IMR-90 (cell line): ENCODE results near the gene TNFRSF18. TPM values are rescaled to one million over a fixed set of nuclear protein-coding genes. Genes with fewer than 3 reads are reported as not detected.

Source experiments
- ATAC-seq: fragments of 200-7000 bp; cut with Tn5 transposase; 2 replicates; pipeline ENCODE4 v1.9.1; 2020; ENCODE audit warnings: low read depth, mild to moderate bottlenecking, moderate library complexity
- BruUV-seq: library from RNA; stranded (reverse); fragments of 400-500 nt; replicated peaks from 2 replicates; lab custom pipeline; 2021; lab: Mats Ljungman, UMichigan
- CTCF ChIA-PET: fragments of 300-600 bp; formaldehyde crosslinking; extraction: SDS; loops from one replicate; lab custom pipeline; 2021; ENCODE audit warnings: antibody characterized with exemption; lab: Yijun Ruan, JAX
- POLR2A ChIA-PET: fragments of 300-600 bp; sonication (Branson Sonifier 250); formaldehyde crosslinking; loops from one replicate; lab custom pipeline; 2022; ENCODE audit warnings: antibody characterized with exemption; ENCODE audit not compliant: unreplicated experiment; lab: Charles Lee
- DNase-seq: peaks from one replicate; pipeline ENCODE4 v3.0.0; 2013
- H2AFZ ChIP-seq: replicated peaks from 2 replicates; pipeline ENCODE3; 2013; ENCODE audit warnings: low read length, mild to moderate bottlenecking; ENCODE audit not compliant: poor library complexity
- H2AK5ac ChIP-seq: 2 replicates; pipeline ENCODE4 v1.6.1; 2013; ENCODE audit warnings: low read depth, low read length, inconsistent platforms
- H2AK9ac ChIP-seq: replicated peaks from 2 replicates; pipeline ENCODE3; 2013; ENCODE audit warnings: mild to moderate bottlenecking, low read depth, low read length, moderate library complexity; ENCODE audit not compliant: poor library complexity
- H2BK120ac ChIP-seq: 2 replicates; pipeline ENCODE4 v1.6.1; 2013; ENCODE audit warnings: low read depth, low read length, inconsistent platforms
- H2BK15ac ChIP-seq: 3 replicates; pipeline ENCODE4 v1.6.1; 2013; ENCODE audit warnings: low read depth, low read length, inconsistent platforms
- H2BK20ac ChIP-seq: 2 replicates; pipeline ENCODE4 v1.6.1; 2013; ENCODE audit warnings: low read depth, mild to moderate bottlenecking, inconsistent platforms, low read length, moderate library complexity
- H2BK5ac ChIP-seq: 2 replicates; pipeline ENCODE4 v1.6.1; 2013; ENCODE audit warnings: mild to moderate bottlenecking, low read depth, low read length, inconsistent platforms; ENCODE audit not compliant: poor library complexity, severe bottlenecking
- H3K14ac ChIP-seq: replicated peaks from 2 replicates; pipeline ENCODE4 v1.6.1; 2013; ENCODE audit warnings: low read depth, low read length, inconsistent platforms
- H3K18ac ChIP-seq: 2 replicates; pipeline ENCODE4 v1.6.1; 2013; ENCODE audit warnings: low read depth, low read length, control low read depth
- H3K23ac ChIP-seq: 2 replicates; pipeline ENCODE4 v1.6.1; 2013; ENCODE audit warnings: low read depth, low read length, inconsistent platforms
- H3K27ac ChIP-seq: 2 replicates; pipeline ENCODE4 v1.5.1; 2013; ENCODE audit warnings: mild to moderate bottlenecking, control low read depth, low read length; ENCODE audit not compliant: insufficient read depth
- H3K27me3 ChIP-seq: 2 replicates; pipeline ENCODE4 v1.6.1; 2013; ENCODE audit warnings: low read length; ENCODE audit not compliant: control insufficient read depth, insufficient read depth
- H3K36me3 ChIP-seq: 2 replicates; pipeline ENCODE4 v1.6.1; 2013; ENCODE audit warnings: low read length, mixed read lengths; ENCODE audit not compliant: control insufficient read depth, insufficient read depth
- H3K4ac ChIP-seq: 2 replicates; pipeline ENCODE4 v1.6.1; 2013; ENCODE audit warnings: low read depth, low read length, inconsistent platforms
- H3K4me1 ChIP-seq: 2 replicates; pipeline ENCODE4 v1.6.1; 2013; ENCODE audit warnings: low read length, mixed read lengths; ENCODE audit not compliant: control insufficient read depth, insufficient read depth
- H3K4me2 ChIP-seq: 2 replicates; pipeline ENCODE4 v1.6.1; 2013; ENCODE audit warnings: low read depth, mild to moderate bottlenecking, control low read depth, low read length, moderate library complexity
- H3K4me3 ChIP-seq: 2 replicates; pipeline ENCODE4 v1.5.1; 2013; ENCODE audit warnings: low read depth, mild to moderate bottlenecking, control low read depth, low read length, moderate library complexity; ENCODE audit not compliant: insufficient read depth
- H3K56ac ChIP-seq: 2 replicates; pipeline ENCODE4 v1.6.1; 2013; ENCODE audit warnings: low read length, inconsistent platforms; ENCODE audit not compliant: insufficient read depth; ENCODE audit errors: extremely low read depth
- H3K79me1 ChIP-seq, 2 experiments: 2 replicates each; pipeline ENCODE4 v1.6.1; 2013; ENCODE audit warnings: low read length in 2 of 2, inconsistent platforms in 1 of 2, low read depth in 1 of 2
- H3K9ac ChIP-seq: 2 replicates; pipeline ENCODE4 v1.6.1; 2013; ENCODE audit warnings: low read depth, low read length, control low read depth
- H3K9me1 ChIP-seq: 2 replicates; pipeline ENCODE4 v1.6.1; 2013; ENCODE audit warnings: low read length, inconsistent platforms; ENCODE audit not compliant: insufficient read depth
- H3K9me3 ChIP-seq: 2 replicates; pipeline ENCODE4 v1.6.1; 2013; ENCODE audit warnings: low read length; ENCODE audit not compliant: control insufficient read depth, insufficient read depth
- H4K20me1 ChIP-seq: 2 replicates; pipeline ENCODE4 v1.6.1; 2013; ENCODE audit warnings: low read length, inconsistent platforms; ENCODE audit not compliant: insufficient read depth
- H4K5ac ChIP-seq: 2 replicates; pipeline ENCODE4 v1.6.1; 2013; ENCODE audit warnings: mild to moderate bottlenecking, low read depth, low read length, control low read depth
- H4K8ac ChIP-seq, 2 experiments: 2 replicates each; pipeline ENCODE4 v1.6.1; 2013; ENCODE audit warnings: low read depth in 2 of 2, low read length in 2 of 2, control low read depth in 1 of 2, inconsistent platforms in 1 of 2
- H4K91ac ChIP-seq: 2 replicates; pipeline ENCODE4 v1.6.1; 2013; ENCODE audit warnings: low read depth, low read length, inconsistent platforms; ENCODE audit not compliant: insufficient read depth
- BHLHE40 ChIP-seq: fragments of 150-350 bp; IDR thresholded peaks from 2 replicates; pipeline ENCODE4 v1.6.1; 2016; ENCODE audit warnings: mild to moderate bottlenecking, low read depth, low read length
- CEBPB ChIP-seq: IDR thresholded peaks from 2 replicates; pipeline ENCODE4 v1.6.1; 2012; ENCODE audit warnings: low read depth, low read length, improper control_type of control experiment
- CHD1 ChIP-seq: IDR thresholded peaks from 2 replicates; pipeline ENCODE4 v1.6.1; 2012; ENCODE audit warnings: low read depth, low read length, improper control_type of control experiment
- CTCF ChIP-seq: conservative IDR thresholded peaks from 2 replicates; pipeline ENCODE4 v1.5.1; 2012; ENCODE audit warnings: mild to moderate bottlenecking, low read depth, low read length, improper control_type of control experiment
- ELK1 ChIP-seq: fragments of 150-350 bp; IDR thresholded peaks from 2 replicates; pipeline ENCODE4 v1.6.1; 2016; ENCODE audit warnings: low read depth, mild to moderate bottlenecking, low read length, moderate library complexity, borderline replicate concordance
- FOS ChIP-seq: fragments of 150-350 bp; IDR thresholded peaks from 2 replicates; pipeline ENCODE4 v1.6.1; 2016; ENCODE audit warnings: low read depth, low read length
- MAFK ChIP-seq: IDR thresholded peaks from 2 replicates; pipeline ENCODE4 v1.6.1; 2012; ENCODE audit warnings: low read depth, low read length, improper control_type of control experiment
- MAZ ChIP-seq: IDR thresholded peaks from 2 replicates; pipeline ENCODE4 v1.6.1; 2012; ENCODE audit warnings: low read depth, mild to moderate bottlenecking, low read length, improper control_type of control experiment, moderate library complexity, borderline replicate concordance
- MXI1 ChIP-seq: IDR thresholded peaks from 2 replicates; pipeline ENCODE4 v1.6.1; 2012; ENCODE audit warnings: low read depth, mild to moderate bottlenecking, low read length, moderate library complexity, borderline replicate concordance
- NFE2L2 ChIP-seq: fragments of 150-350 bp; IDR thresholded peaks from 2 replicates; pipeline ENCODE4 v1.6.1; 2016; ENCODE audit warnings: low read depth, mild to moderate bottlenecking, low read length
- POLR2A ChIP-seq: IDR thresholded peaks from 2 replicates; pipeline ENCODE4 v1.6.1; 2012; ENCODE audit warnings: mild to moderate bottlenecking, low read depth, low read length
- RAD21 ChIP-seq: IDR thresholded peaks from 2 replicates; pipeline ENCODE4 v1.6.1; 2012; ENCODE audit warnings: low read length, improper control_type of control experiment
- RCOR1 ChIP-seq: IDR thresholded peaks from 2 replicates; pipeline ENCODE4 v1.6.1; 2012; ENCODE audit warnings: mild to moderate bottlenecking, low read length, improper control_type of control experiment; ENCODE audit not compliant: insufficient replicate concordance
- RFX5 ChIP-seq: IDR thresholded peaks from 2 replicates; pipeline ENCODE4 v1.8.0; 2012; ENCODE audit warnings: low read depth, mild to moderate bottlenecking, low read length, moderate library complexity
- SMC3 ChIP-seq: fragments of 150-350 bp; IDR thresholded peaks from 2 replicates; pipeline ENCODE4 v1.6.1; 2016; ENCODE audit warnings: low read depth, mild to moderate bottlenecking, antibody characterized with exemption, low read length, moderate library complexity
- USF2 ChIP-seq: fragments of 150-350 bp; IDR thresholded peaks from 2 replicates; pipeline ENCODE4 v1.6.1; 2017; ENCODE audit warnings: mild to moderate bottlenecking, antibody characterized with exemption, low read length, low read depth
- WGBS, 2 experiments: methylation state at CpG; one replicate each; pipeline versions ENCODE4 v1.1.5 to v1.1.7; 2013; ENCODE audit warnings: missing lambda C conversion rate in 2 of 2; ENCODE audit not compliant: insufficient read length in 1 of 2; ENCODE audit errors: extremely low coverage in 2 of 2; 5-methylcytosine and 5-hydroxymethylcytosine counted together
- dilution Hi-C: fragments of 300-500 bp; cut with HindIII; formaldehyde crosslinking; loops from one replicate; pipeline ENCODE4 v1.14.3; 2018; ENCODE audit warnings: low sequenced_read_pairs; ENCODE audit not compliant: unreplicated experiment
- in situ Hi-C: fragments of 300-500 bp; cut with MboI; formaldehyde crosslinking; loops from 3 replicates; pipeline ENCODE4 v1.14.3; 2019; ENCODE audit warnings: low sequenced_read_pairs, inconsistent platforms, mixed read lengths
- intact Hi-C: fragments of 100-400 bp; cut with micrococcal nuclease; formaldehyde crosslinking; loops from 2 replicates; pipeline ENCODE4 v1.10.0; 2022
- polyA plus RNA-seq, 3 experiments: library from polyadenylated mRNA; depleted of rRNA; stranded (reverse); fragments of >200 nt; gene quantifications; 2 replicates each; pipeline ENCODE4 v1.2.3, GENCODE V29; 2012; ENCODE audit warnings: low replicate concordance in 1 of 3
- total RNA-seq: library from RNA; depleted of rRNA; stranded (reverse); fragments of >200 nt; gene quantifications from 2 replicates; pipeline ENCODE4 v1.2.3, GENCODE V29; 2012

The TNFRSF18 gene
- total and polyA plus RNA-seq, 2 of the 4 experiments (the other 2 are of a cell fraction) = 0.18 to 1.0 TPM

GRCh38 chr1:1157033-1157365 lies 49.4 kb downstream of the TNFRSF18 start:
- ATAC-seq = no peak
- no peaks in the 10 kb centered on the region for H3K27me3 ChIP-seq
- H2BK15ac ChIP-seq = no peak overlapping the region
- DNase-seq = no peak
- H2AK9ac ChIP-seq = no peak overlapping the region
- no peaks in the 10 kb centered on the region; the same call in 1 of the 2 replicates for H3K9me3 ChIP-seq
- peaks cover 11% of the 10 kb centered on the region for H3K4me1 ChIP-seq
- no peak overlapping the region for H4K8ac ChIP-seq
- no peaks in the 10 kb centered on the region for H4K20me1 ChIP-seq
- no peak overlapping the region for H3K4me3 ChIP-seq
- H3K27ac ChIP-seq = no peak overlapping the region
- ChIA-PET POLR2A (no interaction called here), CTCF (no interaction called here)
- no peak overlapping the region for H3K18ac ChIP-seq
- H3K9ac ChIP-seq = no peak overlapping the region
- H3K14ac ChIP-seq = no peak overlapping the region
- H3K4ac ChIP-seq = no peak overlapping the region
- H2BK120ac ChIP-seq = no peak overlapping the region
- TF ChIP-seq SMC3 (no peak), USF2 (no peak), CEBPB (no peak), POLR2A (no peak), ELK1 (no peak), RCOR1 (no peak), CTCF (no peak), RAD21 (no peak), MAFK (no peak), RFX5 (no peak), BHLHE40 (no peak), MXI1 (no peak), MAZ (no peak), NFE2L2 (no peak), CHD1 (no peak), FOS (no peak)
- intact Hi-C loops = no loop called here
- H3K36me3 ChIP-seq = no peaks in the 10 kb centered on the region
- no peak overlapping the region for H2BK5ac ChIP-seq
- H3K79me1 ChIP-seq = no peaks in the 10 kb centered on the region
- WGBS, 2 experiments = 100% methylated on average over 1 of the region's 9 CpGs; no CpG with 5 or more reads in 1 of the 2 experiments
- in situ Hi-C loops = no loop called here
- H2BK20ac ChIP-seq = no peak overlapping the region
- BruUV-seq = no TSS peak
- H2AFZ ChIP-seq = peak overlapping the region; percentile 73
- H4K5ac ChIP-seq = no peak overlapping the region
- H2AK5ac ChIP-seq = no peak overlapping the region
- no peak overlapping the region for H4K91ac ChIP-seq
- H3K9me1 ChIP-seq = no peaks in the 10 kb centered on the region; the same call in 1 of the 2 replicates
- no peak overlapping the region for H3K56ac ChIP-seq
- H3K23ac ChIP-seq = no peak overlapping the region
- no peak overlapping the region for H3K4me2 ChIP-seq
- dilution Hi-C loops = no loop called here
